Endothelial cell of umbilical vein (primary cell): ENCODE results near the gene ZNF552. TPM values are rescaled to one million over a fixed set of nuclear protein-coding genes. Genes with fewer than 3 reads are reported as not detected.

Experiments used
- BruUV-seq: library from RNA; stranded (reverse); fragments of 400-500 nt; replicated peaks from 2 replicates; lab custom pipeline; 2021; lab: Mats Ljungman, UMichigan
- CTCF ChIA-PET: fragments of 300-600, 350-600 bp; sonication (Branson Sonifier 250); formaldehyde crosslinking; loops from one replicate; lab custom pipeline; 2021; ENCODE audit warnings: antibody characterized with exemption, inconsistent platforms; lab: Charles Lee
- POLR2A ChIA-PET: fragments of 300-600, 350-600 bp; sonication (Branson Sonifier 250); formaldehyde crosslinking; loops from one replicate; lab custom pipeline; 2021; ENCODE audit warnings: antibody characterized with exemption, inconsistent platforms; lab: Charles Lee
- DNase-seq: peaks from one replicate; pipeline ENCODE4 v3.0.0-alpha.2; 2011; ENCODE audit warnings: low read depth, low spot score
- FAIRE-seq: peaks from 2 replicates; lab custom pipeline; 2011; peaks lifted over from hg19 to GRCh38; lab: Jason Lieb, UNC
- H2AFZ ChIP-seq: 2 replicates; pipeline ENCODE4 v1.6.0; 2012; ENCODE audit warnings: low read depth, low read length, control low read depth, inconsistent platforms
- H3K27ac ChIP-seq: 2 replicates; pipeline ENCODE4 v1.5.1; 2011; ENCODE audit warnings: low read depth, mild to moderate bottlenecking, control low read depth, low read length, moderate library complexity; ENCODE audit not compliant: insufficient read depth
- H3K27me3 ChIP-seq, 2 experiments: 2 replicates each; pipeline versions ENCODE4 v1.6.0 to v1.6.1; 2011; ENCODE audit warnings: low read length in 2 of 2, mixed read lengths in 1 of 2; ENCODE audit not compliant: control insufficient read depth in 2 of 2, insufficient read depth in 2 of 2
- H3K36me3 ChIP-seq, 2 experiments: 2 replicates in 1 of 2; 3 replicates in 1 of 2; pipeline ENCODE4 v1.5.1; 2011; ENCODE audit warnings: low read length in 2 of 2, mild to moderate bottlenecking in 1 of 2, moderate library complexity in 1 of 2; ENCODE audit not compliant: control insufficient read depth in 2 of 2, insufficient read depth in 2 of 2; ENCODE audit errors: extremely low read depth in 1 of 2
- H3K4me1 ChIP-seq: 3 replicates; pipeline ENCODE4 v1.5.1; 2011; ENCODE audit warnings: mild to moderate bottlenecking, low read length; ENCODE audit not compliant: control insufficient read depth, insufficient read depth; ENCODE audit errors: extremely low read depth
- H3K4me2 ChIP-seq: 2 replicates; pipeline ENCODE4 v1.6.1; 2011; ENCODE audit warnings: low read length, control low read depth, mixed read lengths; ENCODE audit not compliant: insufficient read depth
- H3K4me3 ChIP-seq, 3 experiments: fragments of 200-600 bp in 1 of 3; sonication (generic), shearing (Covaris generic) in 1 of 3; replicated peaks in 1 of 3; 2 replicates each; pipeline ENCODE4 v1.5.1; 2011 to 2016; ENCODE audit warnings: control low read depth in 3 of 3, low read length in 3 of 3, mild to moderate bottlenecking in 2 of 3, inconsistent platforms in 1 of 3, low read depth in 1 of 3, moderate library complexity in 1 of 3; ENCODE audit not compliant: insufficient read depth in 1 of 3
- H3K79me2 ChIP-seq: 2 replicates; pipeline ENCODE4 v1.6.0; 2012; ENCODE audit warnings: low read length, inconsistent platforms; ENCODE audit not compliant: control insufficient read depth, insufficient read depth
- H3K9ac ChIP-seq: replicated peaks from 2 replicates; pipeline ENCODE3; 2011; ENCODE audit warnings: low read length, control low read depth; ENCODE audit not compliant: insufficient read depth; ENCODE audit errors: extremely low read depth
- H3K9me1 ChIP-seq: replicated peaks from 3 replicates; pipeline ENCODE4 v1.6.0; 2011; ENCODE audit warnings: mild to moderate bottlenecking, low read length; ENCODE audit not compliant: control insufficient read depth, insufficient read depth; ENCODE audit errors: extremely low read depth
- H3K9me3 ChIP-seq: replicated peaks from 2 replicates; pipeline ENCODE4 v1.5.1; 2012; ENCODE audit warnings: low read length, inconsistent platforms; ENCODE audit not compliant: control insufficient read depth, insufficient read depth
- H4K20me1 ChIP-seq: replicated peaks from 2 replicates; pipeline ENCODE3; 2011; ENCODE audit warnings: mild to moderate bottlenecking, low read length; ENCODE audit not compliant: control insufficient read depth, insufficient read depth; ENCODE audit errors: extremely low read depth
- CTCF ChIP-seq, 2 donors: IDR thresholded peaks; 1 replicate in 1 of 2; 2 replicates in 1 of 2; pipeline ENCODE4 v1.5.1; 2011; ENCODE audit warnings: low read length in 2 of 2, mild to moderate bottlenecking in 2 of 2, moderate library complexity in 2 of 2, control low read depth in 1 of 2, inconsistent platforms in 1 of 2, low read depth in 1 of 2; ENCODE audit not compliant: insufficient read depth in 1 of 2; ENCODE audit errors: extremely low read depth in 1 of 2
- EZH2 ChIP-seq: IDR thresholded peaks from 2 replicates; pipeline ENCODE4 v1.6.1; 2012; ENCODE audit warnings: borderline replicate concordance, low read depth, mild to moderate bottlenecking, moderate library complexity, low read length, inconsistent platforms; ENCODE audit not compliant: severe bottlenecking
- FOS ChIP-seq: IDR thresholded peaks from 2 replicates; pipeline ENCODE4 v1.6.1; 2011; ENCODE audit warnings: mild to moderate bottlenecking, low read length, moderate library complexity, borderline replicate concordance; ENCODE audit not compliant: insufficient read depth
- GATA2 ChIP-seq: IDR thresholded peaks from 2 replicates; pipeline ENCODE4 v1.7.0; 2011; ENCODE audit warnings: low read depth, mild to moderate bottlenecking, moderate library complexity, mixed read lengths, low read length; ENCODE audit not compliant: insufficient read length, insufficient read depth
- JUN ChIP-seq: IDR thresholded peaks from 2 replicates; pipeline ENCODE4 v1.6.1; 2011; ENCODE audit warnings: borderline replicate concordance, low read depth; ENCODE audit not compliant: insufficient read length, insufficient read depth
- MAX ChIP-seq: IDR thresholded peaks from 2 replicates; pipeline ENCODE4 v1.6.1; 2011; ENCODE audit not compliant: insufficient read depth, insufficient read length
- MYC ChIP-seq: IDR thresholded peaks from one replicate; pipeline ENCODE4 v1.6.1; 2011; ENCODE audit warnings: mild to moderate bottlenecking, low read depth, low read length
- POLR2A ChIP-seq: IDR thresholded peaks from 2 replicates; pipeline ENCODE4 v1.6.1; 2012; ENCODE audit warnings: low read depth, mild to moderate bottlenecking, control low read depth, low read length
- POLR2AphosphoS5 ChIP-seq: IDR thresholded peaks from 2 replicates; pipeline ENCODE4 v1.6.1; 2012; ENCODE audit warnings: low read depth, mild to moderate bottlenecking, control low read depth, low read length, moderate library complexity; ENCODE audit not compliant: insufficient read depth
- dilution Hi-C: fragments of 300-500 bp; cut with MboI; formaldehyde crosslinking; loops from one replicate; pipeline ENCODE4 v1.15.0; 2019; ENCODE audit warnings: low sequenced_read_pairs; ENCODE audit not compliant: extremely low pct_ligation_motif_present
- intact Hi-C: fragments of 100-400 bp; cut with micrococcal nuclease; formaldehyde crosslinking; loops from one replicate; pipeline ENCODE4 v1.10.0; 2022
- polyA plus RNA-seq, 4 experiments: library from polyadenylated mRNA; depleted of rRNA in 3 of 4; stranded (reverse) in 3 of 4; unstranded in 1 of 4; fragments of >200 nt; gene quantifications; 2 replicates each; pipeline versions ENCODE4 v1.2.1 to v1.2.3, GENCODE V29; 2011 to 2012; ENCODE audit warnings: missing spikeins in 1 of 4
- total RNA-seq: library from RNA; stranded (reverse); gene quantifications from 2 replicates; pipeline ENCODE4 v1.2.3, GENCODE V29; 2021

Gene ZNF552
- total and polyA plus RNA-seq, 2 donors (not counting 3 experiments of a cell fraction or from before 2014, with no cell fraction given), result 3.0 to 6.1 TPM

GRCh38 chr19:57773488-57773887 lies 41.2 kb downstream of the ZNF552 start:
- dilution Hi-C loops (no loop called here), intact Hi-C loops (no loop called here)
- Histone ChIP-seq H3K4me1 (peaks cover 5% of the 10 kb centered on the region), H2AFZ (no peak overlapping the region), H3K9ac (no peak overlapping the region), H4K20me1 (no peaks in the 10 kb centered on the region), H3K9me1 (no peaks in the 10 kb centered on the region), H3K9me3 (peaks cover 2% of the 10 kb centered on the region), H3K4me2 (no peak overlapping the region), H3K4me3 (no peak overlapping the region), H3K79me2 (peaks cover 56% of the 10 kb centered on the region), H3K27me3 (no peaks in the 10 kb centered on the region), H3K27ac (no peak overlapping the region), H3K36me3 (peaks cover 6 to 12% of the 10 kb centered on the region in 2 experiments)
- BruUV-seq, result no TSS peak
- ChIA-PET CTCF (no interaction called here), POLR2A (no interaction called here)
- no peak for DNase-seq
- TF ChIP-seq MAX (no peak), FOS (no peak), MYC (no peak), EZH2 (no peak), JUN (no peak), GATA2 (no peak), POLR2A (no peak), CTCF (IDR thresholded peaks at IDR 0.05; ENCODE audit: extremely low read depth in 1 of 2, insufficient read depth in 1 of 2, low read depth in 1 of 2, low read length in 2 of 2) (no peak), POLR2AphosphoS5 (no peak)
- FAIRE-seq, result no peak
